ENCODE measurements around the gene HIVEP2. TPM values are rescaled to one million over a fixed set of nuclear protein-coding genes. Genes with fewer than 3 reads are reported as not detected.

Gene HIVEP2
- total and polyA plus RNA-seq, 2 of the 4 experiments (the other 2 are of a cell fraction) = 4.3 to 11.3 TPM

DNA sequence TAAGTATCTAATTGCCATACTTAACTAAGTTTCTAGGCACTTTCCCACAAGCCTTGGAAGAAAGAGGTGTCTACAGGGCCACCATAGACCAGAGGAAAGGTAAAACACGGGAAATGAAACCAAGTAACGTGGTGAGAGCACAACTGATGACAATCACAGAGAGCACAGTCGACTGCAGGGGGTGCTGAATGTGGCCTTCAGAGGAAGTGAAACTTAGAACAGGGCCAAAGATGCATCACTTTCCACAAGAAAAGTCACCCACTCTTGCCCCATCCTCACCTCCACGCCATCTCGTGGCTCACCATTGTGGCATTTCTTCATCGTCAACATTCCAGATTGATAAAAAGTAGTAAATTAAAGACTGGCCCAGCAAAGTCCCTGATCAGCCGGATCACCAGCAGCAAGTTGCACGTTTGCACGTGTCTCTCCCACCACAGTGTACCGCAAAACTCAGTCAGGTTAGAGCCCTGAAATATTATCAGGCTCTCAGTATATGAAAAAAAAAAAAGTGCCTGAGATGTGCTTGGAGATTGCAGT lies 31.4 kb downstream of the HIVEP2 start:
- peaks cover 2% of the 10 kb centered on the region for H3K4me1 ChIP-seq (ENCODE audit: control insufficient read depth, insufficient read depth, low read length)
- peaks cover 3% of the 10 kb centered on the region; the same call in 1 of the 2 replicates for H3K9me1 ChIP-seq (ENCODE audit: insufficient read depth, low read length)
- H3K27me3 ChIP-seq (ENCODE audit: control insufficient read depth, insufficient read depth, low read length) = no peaks in the 10 kb centered on the region
- WGBS, 2 experiments (ENCODE audit: extremely low coverage in 2 of 2, insufficient read length in 1 of 2) = 100% methylated on average over 3 of the region's 10 CpGs; no CpG with 5 or more reads in 1 of the 2 experiments
- H2BK20ac ChIP-seq (ENCODE audit: low read depth, low read length) = no peak overlapping the region
- no TSS peak for BruUV-seq (replicated peaks)
- ChIA-PET CTCF (interaction anchor here (0.6 kb wide), 2 partner anchors 204 to 1465 kb away, joined by 4 to 5 read pairs; no protein-coding TSS in a partner anchor), POLR2A (ENCODE audit: unreplicated experiment) (no interaction called here)
- dilution Hi-C loops (cut with HindIII; ENCODE audit: low sequenced_read_pairs, unreplicated experiment) (no loop called here), in situ Hi-C loops (cut with MboI; ENCODE audit: low sequenced_read_pairs) (no loop called here), intact Hi-C loops (cut with micrococcal nuclease) (no loop called here)
- H2BK120ac ChIP-seq (ENCODE audit: low read depth, low read length) = no peak overlapping the region
- H3K27ac ChIP-seq (ENCODE audit: insufficient read depth, low read length) = no peak overlapping the region
- peaks cover 37 to 70% of the 10 kb centered on the region in 2 experiments for H3K79me1 ChIP-seq (ENCODE audit: low read depth in 1 of 2, low read length in 2 of 2)
- no peaks in the 10 kb centered on the region for H4K20me1 ChIP-seq (ENCODE audit: insufficient read depth, low read length)
- no peak overlapping the region for H2BK15ac ChIP-seq (ENCODE audit: low read depth, low read length)
- DNase-seq (no peak), ATAC-seq (ENCODE audit: low read depth) (no peak)
- H3K4me3 ChIP-seq (ENCODE audit: insufficient read depth, low read depth, low read length) = no peak overlapping the region
- no peak overlapping the region for H3K9ac ChIP-seq (ENCODE audit: low read depth, low read length)
- H2AFZ ChIP-seq (replicated peaks; ENCODE audit: low read length, poor library complexity) = no peak overlapping the region
- H3K36me3 ChIP-seq (ENCODE audit: control insufficient read depth, insufficient read depth, low read length) = peaks cover 2% of the 10 kb centered on the region; the same call in 1 of the 2 replicates
- H3K18ac ChIP-seq (ENCODE audit: low read depth, low read length) = no peak overlapping the region
- no peak overlapping the region for H3K56ac ChIP-seq (ENCODE audit: extremely low read depth, insufficient read depth, low read length)
- H3K4me2 ChIP-seq (ENCODE audit: low read depth, low read length) = no peak overlapping the region
- no peak overlapping the region for H4K8ac ChIP-seq (ENCODE audit: low read depth in 2 of 2, low read length in 2 of 2)
- H3K14ac ChIP-seq (replicated peaks; ENCODE audit: low read depth, low read length) = no peak overlapping the region
- no peak overlapping the region for H3K4ac ChIP-seq (ENCODE audit: low read depth, low read length)
- no peak overlapping the region for H2AK5ac ChIP-seq (ENCODE audit: low read depth, low read length)
- no peaks in the 10 kb centered on the region for H3K9me3 ChIP-seq (ENCODE audit: control insufficient read depth, insufficient read depth, low read length)
- no peak overlapping the region for H2BK5ac ChIP-seq (ENCODE audit: low read depth, low read length, poor library complexity, severe bottlenecking)
- no peak for TF ChIP-seq FOS (IDR thresholded peaks at IDR 0.05; ENCODE audit: low read depth, low read length)
- no peak for TF ChIP-seq MAZ (IDR thresholded peaks at IDR 0.05; ENCODE audit: borderline replicate concordance, low read depth, low read length)
- no peak for TF ChIP-seq CTCF (conservative IDR thresholded peaks at IDR 0.05; ENCODE audit: low read depth, low read length)
- no peak for TF ChIP-seq RCOR1 (IDR thresholded peaks at IDR 0.05; ENCODE audit: insufficient replicate concordance, low read length)
- no peak for TF ChIP-seq RAD21 (IDR thresholded peaks at IDR 0.05; ENCODE audit: low read length)
- TF ChIP-seq NFE2L2 (IDR thresholded peaks at IDR 0.05; ENCODE audit: low read depth, low read length) = no peak
- no peak for TF ChIP-seq MXI1 (IDR thresholded peaks at IDR 0.05; ENCODE audit: borderline replicate concordance, low read depth, low read length)
- TF ChIP-seq MAFK (IDR thresholded peaks at IDR 0.05; ENCODE audit: low read depth, low read length) = no peak
- no peak for TF ChIP-seq USF2 (IDR thresholded peaks at IDR 0.05; ENCODE audit: low read depth, low read length)
- TF ChIP-seq SMC3 (IDR thresholded peaks at IDR 0.05; ENCODE audit: low read depth, low read length) = no peak
- TF ChIP-seq RFX5 (IDR thresholded peaks at IDR 0.05; ENCODE audit: low read depth, low read length) = no peak
- no peak for TF ChIP-seq CHD1 (IDR thresholded peaks at IDR 0.05; ENCODE audit: low read depth, low read length)
- no peak for TF ChIP-seq POLR2A (IDR thresholded peaks at IDR 0.05; ENCODE audit: low read depth, low read length)
- TF ChIP-seq BHLHE40 (IDR thresholded peaks at IDR 0.05; ENCODE audit: low read depth, low read length) = no peak
- no peak for TF ChIP-seq CEBPB (IDR thresholded peaks at IDR 0.05; ENCODE audit: low read depth, low read length)
- TF ChIP-seq ELK1 (IDR thresholded peaks at IDR 0.05; ENCODE audit: borderline replicate concordance, low read depth, low read length) = no peak
- H4K91ac ChIP-seq (ENCODE audit: insufficient read depth, low read depth, low read length) = no peak overlapping the region
- no peak overlapping the region for H3K23ac ChIP-seq (ENCODE audit: low read depth, low read length)
- H4K5ac ChIP-seq (ENCODE audit: low read depth, low read length) = no peak overlapping the region
- H2AK9ac ChIP-seq (replicated peaks; ENCODE audit: low read depth, low read length, poor library complexity) = no peak overlapping the region
